ENCODE results near the gene CTTN.

The CTTN gene

GRCh38 chr11:70481625-70482528 lies 83.5 kb downstream of the CTTN start:
- no peaks in the 10 kb centered on the region for H3K27me3 ChIP-seq (ENCODE audit: insufficient read depth, poor library complexity, severe bottlenecking)
- TF ChIP-seq SPI1 (IDR thresholded peaks at IDR 0.05; ENCODE audit: borderline replicate concordance, low read depth) (no peak), REST (IDR thresholded peaks at IDR 0.05; ENCODE audit: insufficient replicate concordance, low read depth) (no peak), CTCF (IDR thresholded peaks at IDR 0.05; ENCODE audit: insufficient read depth, low read length) (no peak), POLR2AphosphoS5 (IDR thresholded peaks at IDR 0.05; ENCODE audit: low read depth) (no peak), GABPA (IDR thresholded peaks at IDR 0.05; ENCODE audit: low read depth) (no peak)
- no peak overlapping the region for H3K27ac ChIP-seq (replicated peaks)
- no peak overlapping the region for H3K4me3 ChIP-seq (replicated peaks; ENCODE audit: insufficient read depth, low read length)
- DNase-seq (ENCODE audit: low read depth in 1 of 2, low spot score in 1 of 2), result no peak

GRCh38 chr11:70482529-70482917 lies 84.2 kb downstream of the CTTN start:
- H3K27me3 ChIP-seq (ENCODE audit: insufficient read depth, poor library complexity, severe bottlenecking), result no peaks in the 10 kb centered on the region
- no peak overlapping the region for H3K4me3 ChIP-seq (replicated peaks; ENCODE audit: insufficient read depth, low read length)
- no peak for TF ChIP-seq GABPA (IDR thresholded peaks at IDR 0.05; ENCODE audit: low read depth)
- TF ChIP-seq POLR2AphosphoS5 (IDR thresholded peaks at IDR 0.05; ENCODE audit: low read depth), result no peak
- no peak for TF ChIP-seq CTCF (IDR thresholded peaks at IDR 0.05; ENCODE audit: insufficient read depth, low read length)
- no peak for TF ChIP-seq REST (IDR thresholded peaks at IDR 0.05; ENCODE audit: insufficient replicate concordance, low read depth)
- TF ChIP-seq SPI1 (IDR thresholded peaks at IDR 0.05; ENCODE audit: borderline replicate concordance, low read depth), result no peak
- no peak for DNase-seq (ENCODE audit: low read depth in 1 of 2, low spot score in 1 of 2)
- no peak overlapping the region for H3K27ac ChIP-seq (replicated peaks)

GRCh38 chr11:70483077-70483861 lies 84.9 kb downstream of the CTTN start:
- DNase-seq (ENCODE audit: low read depth in 1 of 2, low spot score in 1 of 2), result peak; percentile 42 to 51
- H3K4me3 ChIP-seq (replicated peaks; ENCODE audit: insufficient read depth, low read length), result no peak overlapping the region
- H3K27me3 ChIP-seq (ENCODE audit: insufficient read depth, poor library complexity, severe bottlenecking), result no peaks in the 10 kb centered on the region
- TF ChIP-seq REST (IDR thresholded peaks at IDR 0.05; ENCODE audit: insufficient replicate concordance, low read depth) (no peak), POLR2AphosphoS5 (IDR thresholded peaks at IDR 0.05; ENCODE audit: low read depth) (no peak), CTCF (IDR thresholded peaks at IDR 0.05; ENCODE audit: insufficient read depth, low read length) (peak; percentile 64), GABPA (IDR thresholded peaks at IDR 0.05; ENCODE audit: low read depth) (no peak), SPI1 (IDR thresholded peaks at IDR 0.05; ENCODE audit: borderline replicate concordance, low read depth) (peak; percentile 65)
- no peak overlapping the region for H3K27ac ChIP-seq (replicated peaks)

Measured in HL-60 (cell line).